GM18873 (cell line): Measurements from ENCODE around the gene C1orf105.
"Not testable (repeated sequence)": the region's sequence is repeated elsewhere in the genome, so short reads cannot be mapped to it uniquely, and the experiment has no call there.

Experiments used
- ATAC-seq: cut with Tn5 transposase; IDR thresholded peaks from one replicate; pipeline ENCODE4 v1.9.1; 2021; ENCODE audit warnings: mild to moderate bottlenecking, moderate library complexity, moderate number of reproducible peaks; ENCODE audit not compliant: unreplicated experiment, low FRiP score

The C1orf105 gene

GRCh38 chr1:172482044-172482443 is 61.6 kb downstream of the C1orf105 start:
- no peak for ATAC-seq

GRCh38 chr1:172483448-172483847 is 63.0 kb downstream of the C1orf105 start:
- no peak for ATAC-seq

- ATAC-seq = no peak
These were observed 63.8 kb downstream of the C1orf105 start for GRCh38 chr1:172484252-172484651.

- ATAC-seq = no peak
These were observed 65.1 kb downstream of the C1orf105 start for GRCh38 chr1:172485626-172486025.

- no peak for ATAC-seq
These were observed 66.4 kb downstream of the C1orf105 start for GRCh38 chr1:172486805-172487454.

GRCh38 chr1:172487550-172487949 is 67.1 kb downstream of the C1orf105 start:
- ATAC-seq = no peak

GRCh38 chr1:172488393-172488792 is 67.9 kb downstream of the C1orf105 start:
- ATAC-seq = no peak

GRCh38 chr1:172489847-172490246 is 69.4 kb downstream of the C1orf105 start:
- no peak for ATAC-seq

- ATAC-seq = no peak
These were observed 71.9 kb downstream of the C1orf105 start for GRCh38 chr1:172492421-172492820.

GRCh38 chr1:172494166-172494565 is 73.7 kb downstream of the C1orf105 start:
- no peak for ATAC-seq

- not testable (repeated sequence) for ATAC-seq
These were observed 75.6 kb downstream of the C1orf105 start for GRCh38 chr1:172496127-172496526.

- ATAC-seq = no peak
These were observed 76.2 kb downstream of the C1orf105 start for GRCh38 chr1:172496678-172497077.

GRCh38 chr1:172497230-172497629 is 76.7 kb downstream of the C1orf105 start:
- ATAC-seq = no peak

- ATAC-seq = no peak
These were observed 78.4 kb downstream of the C1orf105 start for GRCh38 chr1:172498857-172499256.

- ATAC-seq = no peak
These were observed 79.2 kb downstream of the C1orf105 start for GRCh38 chr1:172499636-172500141.

- no peak for ATAC-seq
These were observed 79.7 kb downstream of the C1orf105 start for GRCh38 chr1:172500207-172500606.

GRCh38 chr1:172507741-172508140 is 87.3 kb downstream of the C1orf105 start:
- no peak for ATAC-seq

- no peak for ATAC-seq
These were observed 90.0 kb downstream of the C1orf105 start for GRCh38 chr1:172510479-172510878.

GRCh38 chr1:172512591-172512990 is 92.1 kb downstream of the C1orf105 start:
- ATAC-seq = no peak

- no peak for ATAC-seq
These were observed 93.0 kb downstream of the C1orf105 start for GRCh38 chr1:172513479-172513878.

- no peak for ATAC-seq
These were observed 93.6 kb downstream of the C1orf105 start for GRCh38 chr1:172514108-172514507.

- no peak for ATAC-seq
These were observed 95.0 kb downstream of the C1orf105 start for GRCh38 chr1:172515436-172515835.
